PC-3 (cell line): ENCODE results near the gene CCDC183.
A peak's percentile ranks its signal among the peaks of the same experiment; 100 is the strongest.
"Not testable (repeated sequence)": the region's sequence is repeated elsewhere in the genome, so short reads cannot be mapped to it uniquely, and the experiment has no call there.

Experiments used
- CTCF ChIP-seq: fragments of 300-600 bp; sonication (generic); conservative IDR thresholded peaks from 2 replicates; pipeline ENCODE4 v1.5.1; 2017; ENCODE audit warnings: antibody characterized with exemption, low read depth, mild to moderate bottlenecking, low read length
- EZH2 ChIP-seq: fragments of 300-600 bp; sonication (generic); IDR thresholded peaks from one replicate; pipeline ENCODE4 v1.6.1; 2017; ENCODE audit warnings: antibody characterized with exemption, mild to moderate bottlenecking, low read length; ENCODE audit not compliant: unreplicated experiment

GRCh38 chr9:136766410-136767120 is 29.6 kb upstream of the CCDC183 start:
- TF ChIP-seq CTCF = peak; percentile 26; the same call in 1 of the 2 replicates
- not testable (repeated sequence) for TF ChIP-seq EZH2
